Activated CD4-positive, CD25-positive, alpha-beta regulatory T cell treated with anti-CD3 and anti-CD28 coated beads, Interleukin-2, amount 50 U/mL, for 24 hours (primary cell): ENCODE measurements around the gene BRD7.

Source experiments
- ATAC-seq, 2 donors: fragments of 150-1000 bp; cut with Tn5 transposase; one replicate each; pipeline ENCODE4 v1.10.0; 2021; ENCODE audit warnings: mild to moderate bottlenecking in 1 of 2, moderate library complexity in 1 of 2

Gene BRD7

DNA sequence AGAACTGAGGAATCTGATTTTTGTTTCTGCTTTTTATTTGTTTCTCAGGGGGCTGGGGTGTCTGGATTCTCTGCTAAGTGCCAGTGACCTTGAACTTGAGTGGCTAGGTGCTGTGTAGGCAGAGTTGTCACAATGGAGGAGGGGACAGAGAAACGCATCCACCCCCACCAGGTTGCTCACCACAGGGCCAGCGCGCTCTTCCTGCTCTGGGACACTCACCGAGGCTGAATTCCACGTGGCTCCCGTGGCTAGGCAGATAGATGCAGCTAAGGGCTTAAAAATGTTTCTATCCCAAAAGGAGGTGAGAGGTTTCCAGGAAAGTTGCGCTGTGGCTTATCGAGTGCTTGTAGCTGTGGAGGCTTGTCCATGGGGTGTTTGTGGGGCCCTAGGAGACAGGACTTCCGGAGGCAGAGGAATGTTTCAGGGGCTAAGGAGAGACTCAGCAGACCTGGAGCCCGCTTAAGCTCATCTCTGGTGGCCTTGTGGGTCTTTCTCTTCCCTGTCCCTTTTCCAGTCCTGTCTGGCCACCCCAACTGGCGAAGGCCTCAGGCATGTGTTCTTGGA, 65.7 kb downstream of the BRD7 start:
- ATAC-seq = no peak

DNA sequence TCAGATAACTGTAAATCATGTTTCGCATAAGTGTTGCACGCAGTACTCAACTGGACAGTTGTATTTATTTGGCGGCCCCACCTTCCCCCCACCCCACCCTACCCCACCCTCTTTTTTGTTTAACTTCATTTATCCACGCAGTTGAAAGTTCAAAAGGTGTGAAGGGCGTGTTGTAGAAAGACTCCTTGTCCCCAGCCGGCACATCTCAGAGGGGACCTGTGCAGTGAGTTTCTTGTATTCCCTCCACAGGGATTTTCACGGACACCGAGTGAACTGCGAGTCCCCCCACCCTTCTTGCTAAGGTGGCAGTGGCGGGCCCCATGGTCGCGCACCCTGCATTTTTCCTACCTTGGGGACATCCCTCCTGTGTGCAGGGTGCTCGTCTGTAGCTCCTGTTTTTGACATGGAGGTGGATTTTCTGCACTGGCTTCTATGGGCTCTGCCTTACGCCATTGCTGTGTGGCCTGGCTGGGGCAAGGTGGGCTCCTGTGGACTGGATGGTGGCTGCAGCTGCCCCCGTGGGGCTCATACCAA, 66.2 kb downstream of the BRD7 start:
- no peak for ATAC-seq

DNA sequence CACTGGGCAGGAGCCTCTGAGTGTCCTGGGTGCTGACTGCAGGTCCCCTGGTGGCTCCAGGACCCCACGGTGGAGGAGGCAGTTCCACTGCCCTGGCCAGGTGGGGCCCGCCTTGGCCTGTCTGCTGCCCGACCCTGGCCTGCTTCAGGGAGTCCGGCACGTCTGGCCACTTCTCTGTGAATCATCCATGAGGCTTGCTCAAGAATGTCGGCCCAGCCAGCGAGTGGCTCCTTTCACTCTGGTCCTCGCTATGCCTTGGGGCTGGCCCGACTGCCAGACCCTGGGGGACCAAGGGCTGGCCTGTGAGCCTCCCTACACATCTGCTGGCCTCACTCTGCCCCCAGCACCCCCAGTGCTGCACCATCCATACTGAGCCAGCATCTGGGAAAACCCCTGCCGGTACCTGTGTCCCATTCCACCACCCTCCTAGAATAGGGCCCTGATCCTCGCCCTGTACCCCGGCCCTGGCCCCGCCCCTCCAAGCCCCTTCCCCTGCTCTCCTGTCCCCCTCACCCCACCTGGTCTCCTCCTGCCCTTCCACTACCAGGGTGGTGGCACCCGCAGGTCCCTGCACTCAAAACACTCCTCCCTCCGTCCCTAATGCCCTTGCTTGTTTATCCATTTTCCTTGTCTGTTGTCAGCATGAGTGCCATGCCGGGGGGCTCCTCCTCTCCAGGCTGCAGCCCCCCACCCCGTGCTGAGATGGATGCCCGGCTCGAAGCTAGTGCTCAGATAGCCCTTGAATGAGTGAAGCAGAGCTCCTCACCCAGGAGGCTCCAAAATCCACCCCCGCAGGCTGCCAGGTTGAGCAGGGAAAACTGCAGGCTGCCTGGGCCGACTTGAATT, 66.9 kb downstream of the BRD7 start:
- no peak for ATAC-seq

DNA sequence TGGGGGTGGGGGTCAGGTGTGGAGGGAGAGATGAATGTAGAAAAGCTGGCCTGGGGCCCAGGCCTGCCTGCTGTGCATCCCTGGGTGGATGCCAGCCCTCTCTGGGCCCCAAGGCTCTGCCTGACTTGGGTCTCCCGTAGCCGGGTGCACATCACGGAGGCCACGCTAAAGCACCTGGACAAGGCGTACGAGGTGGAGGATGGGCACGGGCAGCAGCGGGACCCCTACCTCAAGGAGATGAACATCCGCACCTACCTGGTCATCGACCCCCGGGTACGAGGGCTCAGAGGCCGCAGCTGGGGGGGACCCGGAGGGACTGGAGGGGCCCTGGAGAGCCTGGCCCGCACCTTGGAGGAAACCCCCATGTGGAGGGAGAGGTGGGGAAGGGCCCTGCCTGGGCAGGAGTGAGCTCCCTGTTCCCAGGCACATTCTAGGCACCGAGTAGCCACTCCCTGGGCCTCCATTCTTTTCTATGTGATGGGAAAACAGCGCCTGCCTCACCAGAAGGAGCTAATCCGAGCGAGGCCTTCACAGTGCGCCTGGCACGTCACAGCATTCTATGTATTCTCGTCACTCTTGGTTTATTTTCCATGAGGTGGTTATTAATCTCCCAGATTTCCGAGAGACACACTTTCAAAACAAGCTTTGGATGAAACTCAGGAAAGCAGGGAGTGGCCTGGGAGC, 67.7 kb downstream of the BRD7 start:
- ATAC-seq = no peak

DNA sequence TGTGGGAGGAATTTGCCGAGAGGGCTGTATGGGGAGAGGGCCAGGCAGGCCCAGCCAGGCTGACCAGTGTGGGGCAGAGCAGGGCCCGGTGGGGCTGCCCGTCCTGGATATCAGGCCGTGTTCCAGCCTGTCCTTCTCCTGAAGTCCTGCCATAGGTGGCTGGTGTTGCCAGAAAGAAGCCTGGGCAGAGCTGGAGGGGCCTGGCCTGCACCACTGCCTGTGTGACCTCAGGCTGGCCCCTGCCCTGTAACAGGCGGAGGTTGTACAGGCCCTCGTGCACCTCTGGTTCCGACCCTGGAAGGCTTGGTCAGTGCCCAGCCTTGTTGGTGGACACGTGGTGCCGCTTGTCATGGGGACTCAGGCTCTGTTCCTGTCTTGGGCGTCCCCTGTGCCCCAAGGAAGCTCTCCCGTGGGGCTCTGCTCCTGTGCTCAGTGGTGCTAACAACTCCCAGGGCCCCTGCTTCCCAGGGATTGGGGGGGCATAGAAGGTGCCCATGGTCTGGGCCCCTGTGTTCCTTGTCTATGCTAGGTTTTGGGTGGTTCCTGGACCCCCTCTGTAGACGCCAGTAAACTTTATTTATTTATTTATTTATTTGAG, 69.2 kb downstream of the BRD7 start:
- ATAC-seq = no peak

DNA sequence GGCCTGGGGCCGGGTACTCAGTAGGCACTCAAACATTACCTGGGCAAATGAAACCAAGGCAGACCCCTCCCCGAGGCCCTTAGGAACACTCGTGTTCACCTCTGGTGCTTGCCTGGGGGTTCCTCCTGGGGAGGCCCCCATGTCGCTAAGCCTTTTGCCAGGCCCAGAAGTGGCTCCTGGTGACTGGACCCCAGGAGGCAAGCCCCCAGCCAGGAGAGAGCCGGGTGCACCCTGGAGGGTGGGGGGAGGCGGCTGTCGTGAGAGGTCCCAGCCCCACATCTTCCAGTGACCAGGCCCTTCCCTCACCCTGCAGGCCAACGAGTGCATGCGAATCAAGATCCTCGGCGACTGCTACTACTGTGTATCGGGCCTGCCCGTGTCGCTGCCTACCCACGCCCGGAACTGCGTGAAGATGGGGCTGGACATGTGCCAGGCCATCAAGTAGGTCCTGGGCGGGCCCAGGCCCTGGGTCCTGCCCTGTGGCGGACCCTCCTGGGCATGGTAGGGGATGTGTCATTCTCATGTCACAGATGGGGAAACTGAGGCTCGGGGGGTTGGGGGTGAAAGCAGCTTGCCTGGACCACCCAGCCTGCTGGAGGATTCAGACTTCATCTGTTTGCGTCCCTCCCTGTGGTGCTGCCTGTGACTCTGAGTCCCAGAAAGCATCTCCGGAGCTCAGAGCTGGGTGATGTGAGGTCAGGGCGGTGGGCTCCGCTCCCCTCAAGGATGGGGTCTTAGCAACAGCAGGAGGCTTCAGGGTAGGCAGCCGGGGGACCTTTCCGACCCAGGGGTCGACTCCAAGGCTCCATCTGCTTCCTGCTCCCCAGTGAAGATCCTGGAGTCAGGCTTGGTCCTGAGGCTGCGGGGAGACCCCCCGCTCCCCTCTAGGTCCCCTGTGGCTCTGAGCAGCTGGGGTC, 69.9 kb downstream of the BRD7 start:
- no peak for ATAC-seq

DNA sequence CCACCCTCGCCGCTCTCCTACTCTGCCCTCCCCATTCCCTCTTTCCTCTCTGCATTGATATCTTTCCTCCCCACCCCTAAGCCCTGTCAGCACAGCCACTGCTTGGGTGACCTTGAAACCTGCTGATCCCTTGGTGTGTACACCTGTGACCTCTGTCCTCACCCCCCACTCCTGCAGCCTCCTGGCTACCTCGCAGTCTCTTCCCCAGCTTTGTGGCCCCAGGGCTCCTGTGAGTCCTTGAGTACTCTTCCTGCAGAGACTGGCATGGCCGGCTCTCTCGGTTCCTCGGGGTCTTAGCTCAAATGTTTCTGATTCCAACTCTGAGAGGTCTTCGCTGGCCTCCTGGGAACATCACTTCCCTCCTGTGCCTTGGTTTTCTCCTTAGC, 70.7 kb downstream of the BRD7 start:
- no peak for ATAC-seq

DNA sequence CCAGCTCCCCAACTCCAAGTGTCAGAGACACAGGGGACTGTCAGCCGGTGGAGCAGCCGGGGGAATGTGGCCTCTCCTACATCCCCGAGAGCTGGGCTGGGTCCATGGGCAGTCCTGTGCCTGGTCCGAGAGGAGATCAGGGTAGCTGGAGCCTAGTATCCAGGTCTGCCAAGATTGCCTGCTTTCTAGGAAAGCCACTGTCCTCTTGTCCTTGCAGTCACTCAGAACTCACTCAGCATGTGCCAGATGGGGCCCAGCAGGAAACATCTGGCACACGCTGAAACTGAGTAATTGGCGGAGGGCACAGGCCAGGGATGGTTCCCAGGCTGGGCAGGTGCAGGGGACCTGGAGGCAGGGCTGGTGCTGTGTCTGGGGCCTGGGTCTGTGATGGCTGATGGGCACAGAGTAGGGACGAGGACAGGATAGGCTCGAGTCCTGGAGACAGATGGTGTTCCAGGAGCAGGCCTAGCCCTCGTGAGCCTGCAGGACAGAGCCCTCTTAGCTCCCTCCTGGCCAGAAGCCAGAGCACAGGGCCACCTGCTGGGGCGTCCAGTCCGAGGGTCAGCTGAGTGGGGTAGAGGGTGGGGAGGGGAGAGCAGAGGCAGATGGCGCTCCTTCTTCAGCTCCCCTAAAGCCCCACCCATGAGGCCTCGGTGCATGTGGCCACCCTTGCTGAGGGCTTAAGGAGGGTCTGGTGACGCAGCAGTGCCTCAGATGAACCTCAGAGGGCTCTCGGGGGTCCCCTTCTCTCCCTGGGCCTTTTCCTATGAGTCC, 71.3 kb downstream of the BRD7 start:
- ATAC-seq = no peak

DNA sequence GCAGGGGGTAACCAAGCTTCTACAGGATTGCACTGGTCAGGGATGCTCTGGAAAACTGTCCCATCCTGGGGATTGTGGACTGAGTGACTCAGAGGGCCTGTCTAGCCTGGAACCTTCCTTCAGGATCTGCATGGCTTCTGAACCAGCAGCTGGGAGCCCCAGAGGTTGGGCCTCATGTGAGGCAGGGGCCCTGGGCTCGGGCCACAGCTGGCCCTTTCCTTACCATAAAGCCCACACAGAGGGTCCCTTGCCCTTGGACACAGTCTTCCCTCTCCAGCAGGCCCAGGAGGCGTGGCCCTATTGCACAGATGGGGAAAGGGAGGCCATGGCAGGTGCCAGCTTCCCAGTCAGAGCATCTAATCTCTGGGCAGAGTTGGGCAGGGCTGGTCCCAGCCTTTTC, 72.0 kb downstream of the BRD7 start:
- no peak for ATAC-seq

DNA sequence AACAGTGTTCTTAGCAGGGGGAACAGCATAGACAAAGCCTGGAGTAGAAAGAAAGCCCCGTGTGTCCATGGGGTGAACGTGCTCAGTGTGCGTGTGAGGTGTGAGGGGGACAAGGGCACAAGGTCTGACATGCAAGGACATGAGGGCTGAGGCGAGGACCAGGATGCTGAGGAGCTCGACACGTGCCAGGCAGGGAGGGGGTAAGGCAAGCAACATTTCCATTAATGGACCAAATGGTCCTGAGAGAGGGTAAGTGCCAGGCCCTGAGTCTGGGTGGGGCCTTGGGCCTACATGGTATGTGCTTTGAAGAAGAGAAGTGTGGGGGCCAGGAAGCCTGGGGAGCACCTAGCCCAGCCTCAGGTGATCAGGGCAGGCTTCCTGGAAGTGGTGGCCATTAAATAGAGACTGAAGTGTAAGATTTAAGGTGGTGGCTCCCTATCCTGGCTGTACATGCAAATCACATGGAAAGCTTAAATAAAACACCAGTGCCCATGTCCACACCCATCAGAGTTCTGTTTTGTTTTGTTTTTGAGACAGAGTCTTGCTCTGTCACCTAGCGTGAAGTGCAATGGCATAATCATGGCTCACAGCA, 73.2 kb downstream of the BRD7 start:
- no peak for ATAC-seq

DNA sequence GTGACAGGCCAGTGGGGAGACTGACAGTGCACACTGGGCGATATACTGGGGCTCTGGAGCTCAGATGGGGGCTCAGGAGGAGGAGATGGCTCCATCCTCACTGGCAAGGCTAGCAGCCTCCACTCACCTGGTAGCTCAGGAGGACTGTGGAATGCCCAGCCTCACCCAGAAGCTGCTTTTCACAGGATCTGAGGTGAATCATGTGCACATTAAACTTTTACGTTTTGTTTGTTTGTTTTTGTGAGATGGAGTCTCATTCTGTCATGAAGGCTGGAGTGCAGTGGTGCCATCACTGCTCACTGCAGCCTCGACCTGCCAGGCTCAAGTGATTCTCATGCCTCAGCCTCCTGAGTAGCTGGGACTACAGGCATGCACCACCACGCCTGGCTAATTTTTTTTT, 73.8 kb downstream of the BRD7 start:
- no peak for ATAC-seq

DNA sequence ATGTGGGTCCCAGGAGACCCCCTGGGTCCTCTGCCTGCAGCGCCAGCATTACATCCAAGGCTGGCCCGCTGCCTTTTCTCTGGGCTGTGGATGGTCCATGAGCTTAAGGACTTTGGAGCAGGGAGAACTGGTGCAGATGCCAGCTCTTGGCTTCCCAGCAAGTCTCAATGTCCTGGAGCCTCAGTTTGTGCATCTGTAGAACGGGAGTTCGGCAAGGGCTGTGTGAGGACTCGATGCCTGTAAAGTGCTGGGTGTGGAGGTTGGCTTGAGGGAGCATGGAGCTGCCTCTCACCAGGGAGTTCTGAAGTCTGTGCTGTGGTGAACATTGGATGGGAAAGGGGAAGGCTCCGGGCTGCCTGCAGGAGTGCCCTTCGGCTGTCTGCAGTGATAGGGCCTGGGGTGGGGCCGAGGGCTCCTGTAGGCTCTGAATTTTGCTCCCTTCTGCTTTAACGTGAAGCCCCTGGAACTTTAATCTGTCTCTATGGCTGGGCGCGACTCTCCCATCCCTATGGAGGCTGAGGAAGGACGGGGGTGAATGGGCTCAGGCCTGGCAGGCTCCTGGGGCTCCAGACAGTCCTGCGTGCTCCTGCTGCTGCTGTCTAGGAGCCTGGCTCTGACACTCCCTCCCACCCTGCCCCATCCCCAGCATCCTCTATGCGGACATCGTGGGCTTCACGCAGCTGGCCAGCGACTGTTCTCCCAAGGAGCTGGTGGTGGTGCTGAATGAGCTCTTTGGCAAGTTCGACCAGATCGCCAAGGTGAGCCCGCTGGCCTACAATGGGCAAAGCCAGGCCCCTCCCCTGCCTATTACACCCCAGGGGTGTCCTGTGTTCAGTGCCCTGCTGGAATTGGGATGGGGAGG, 74.6 kb downstream of the BRD7 start:
- ATAC-seq = no peak

DNA sequence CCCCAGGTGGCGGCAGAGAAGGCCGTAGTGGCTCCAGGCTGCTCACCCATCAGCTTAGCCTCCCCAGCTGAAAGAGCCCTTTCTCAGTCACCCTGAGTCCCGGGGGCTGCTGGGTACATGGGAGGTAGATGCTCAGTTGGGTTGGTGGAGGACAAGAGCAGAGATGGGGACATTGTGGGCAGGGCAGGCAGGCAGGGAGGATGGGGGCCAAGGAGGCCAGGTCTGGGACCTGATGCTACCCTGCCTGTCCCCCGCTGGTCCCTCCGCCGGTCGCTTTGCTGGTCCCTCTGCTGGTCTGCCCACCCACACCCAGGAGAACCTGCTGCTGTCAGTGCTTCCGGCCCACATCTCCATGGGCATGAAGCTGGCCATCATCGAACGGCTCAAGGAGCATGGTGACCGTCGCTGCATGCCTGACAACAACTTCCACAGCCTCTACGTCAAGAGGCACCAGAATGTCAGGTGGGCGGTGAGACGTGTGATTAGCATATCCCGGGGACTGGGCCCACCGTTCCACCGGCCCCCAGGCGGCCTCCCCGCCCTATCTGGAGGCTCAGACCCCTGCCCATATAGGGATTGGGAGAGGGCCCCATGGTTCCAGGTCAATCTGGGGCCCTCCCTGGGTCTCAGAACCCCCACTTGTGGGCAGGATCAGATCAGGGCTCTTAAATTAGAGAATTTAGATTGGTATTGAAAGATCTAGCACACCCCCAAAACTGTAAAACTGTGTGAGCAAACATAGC, 75.6 kb downstream of the BRD7 start:
- no peak for ATAC-seq

DNA sequence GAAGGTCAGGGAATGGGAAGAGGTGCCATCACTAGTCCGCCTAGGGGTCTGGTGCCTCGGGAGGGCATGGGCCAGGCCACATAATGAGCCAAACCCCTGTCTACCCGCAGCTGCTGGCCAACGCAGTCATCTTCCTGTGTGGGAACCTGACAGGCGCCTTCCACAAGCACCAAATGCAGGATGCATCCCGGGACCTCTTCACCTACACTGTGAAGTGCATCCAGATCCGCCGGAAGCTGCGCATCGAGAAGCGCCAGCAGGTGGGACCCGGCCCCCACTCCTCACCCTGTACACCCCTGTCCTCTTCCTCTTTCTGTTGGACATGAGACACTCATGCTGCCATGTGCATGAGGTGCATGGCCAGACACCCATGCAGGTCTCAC, 76.2 kb downstream of the BRD7 start:
- ATAC-seq = no peak

DNA sequence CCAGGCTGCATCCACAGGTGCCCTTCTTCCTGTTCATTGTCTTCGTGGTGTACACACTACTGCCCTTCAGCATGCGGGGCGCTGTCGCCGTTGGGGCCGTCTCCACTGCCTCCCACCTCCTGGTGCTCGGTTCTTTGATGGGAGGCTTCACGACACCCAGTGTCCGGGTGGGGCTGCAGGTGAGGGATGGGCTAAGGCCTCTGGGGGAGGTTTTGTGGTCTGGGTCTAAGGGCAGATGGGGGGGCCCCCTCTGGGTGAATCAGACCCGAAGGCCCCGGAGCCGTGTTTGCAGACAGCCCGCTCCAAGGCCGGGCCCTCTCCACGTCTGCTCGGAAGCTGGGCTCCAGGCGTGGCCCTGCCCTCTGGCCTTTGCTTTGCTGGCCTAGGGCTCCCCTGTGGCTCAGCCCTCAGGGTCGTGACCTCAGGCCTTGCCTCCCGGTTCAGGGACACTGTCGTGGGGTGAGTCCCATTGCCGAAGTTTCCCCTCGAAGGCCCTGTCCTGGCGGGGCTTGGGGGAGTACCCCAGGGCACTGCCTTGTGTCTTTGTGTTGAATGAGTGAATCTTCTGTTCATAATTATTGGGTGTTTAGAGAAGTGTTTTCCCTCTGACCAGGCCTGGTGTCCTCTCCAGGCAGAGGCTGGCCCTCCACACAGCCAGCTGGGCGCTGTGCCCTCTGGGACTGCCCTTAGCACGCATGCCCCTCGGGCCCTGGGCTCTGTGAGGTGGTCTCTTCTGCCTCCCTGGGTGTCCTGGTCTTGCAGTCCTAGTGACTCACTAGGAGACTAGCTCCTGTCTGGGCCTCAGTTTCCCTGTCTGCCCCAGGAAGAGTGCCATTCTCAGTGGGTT, 76.8 kb downstream of the BRD7 start:
- ATAC-seq = no peak

DNA sequence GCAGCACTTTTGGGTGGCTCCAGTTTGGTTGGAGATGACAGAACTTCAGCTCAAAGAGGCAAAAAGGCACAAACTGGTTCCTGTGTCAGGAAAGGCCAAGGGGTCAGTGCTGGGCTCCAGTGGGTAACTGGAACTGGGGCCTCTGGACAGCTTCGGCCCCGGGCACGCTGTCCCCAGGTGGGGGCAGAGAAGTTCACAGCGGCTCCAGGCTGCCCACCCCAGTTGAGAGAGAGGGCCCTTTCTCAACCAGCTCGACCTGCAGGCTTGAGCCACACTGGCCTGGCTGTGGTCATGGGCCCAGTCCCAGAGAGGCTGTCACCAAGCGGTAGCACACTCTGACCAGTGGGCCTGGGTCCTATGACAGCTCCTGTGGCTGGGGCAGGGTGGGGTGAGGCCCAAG, 77.9 kb downstream of the BRD7 start:
- ATAC-seq = no peak

DNA sequence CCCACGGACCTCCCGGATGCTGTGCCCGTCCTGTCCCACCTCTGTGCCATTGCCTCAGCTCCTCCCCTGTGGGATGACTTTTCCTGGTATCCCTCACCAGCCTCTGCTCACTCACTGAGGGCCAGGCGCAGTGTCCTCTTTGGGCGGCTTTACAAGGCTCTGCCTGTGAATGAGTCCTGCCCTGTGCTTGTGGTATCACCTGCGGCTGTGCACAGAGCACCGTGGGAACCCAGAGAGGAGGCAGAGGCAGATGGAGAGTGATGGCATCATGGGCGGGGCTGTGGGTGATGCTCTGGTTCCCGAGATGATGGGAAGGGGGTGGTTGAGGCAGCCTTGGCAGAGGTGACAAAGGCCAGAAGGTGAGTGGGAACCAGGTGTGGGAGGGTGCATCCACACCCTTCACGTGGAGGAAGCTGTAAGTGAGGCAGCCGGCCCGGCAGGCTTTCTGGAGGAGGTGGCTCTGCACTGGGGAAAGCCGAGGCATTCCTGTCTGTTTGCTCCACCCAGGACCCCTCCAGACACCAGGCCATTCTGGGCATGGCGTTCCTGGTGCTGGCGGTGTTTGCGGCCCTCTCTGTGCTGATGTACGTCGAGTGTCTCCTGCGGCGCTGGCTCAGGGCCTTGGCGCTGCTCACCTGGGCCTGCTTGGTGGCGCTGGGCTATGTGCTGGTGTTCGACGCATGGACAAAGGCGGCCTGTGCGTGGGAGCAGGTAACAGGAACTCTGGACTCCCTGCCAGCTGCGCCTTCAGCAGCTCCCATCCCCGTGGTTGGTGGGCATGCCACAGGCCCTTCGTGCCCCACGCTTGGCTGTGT, 78.6 kb downstream of the BRD7 start:
- no peak for ATAC-seq

DNA sequence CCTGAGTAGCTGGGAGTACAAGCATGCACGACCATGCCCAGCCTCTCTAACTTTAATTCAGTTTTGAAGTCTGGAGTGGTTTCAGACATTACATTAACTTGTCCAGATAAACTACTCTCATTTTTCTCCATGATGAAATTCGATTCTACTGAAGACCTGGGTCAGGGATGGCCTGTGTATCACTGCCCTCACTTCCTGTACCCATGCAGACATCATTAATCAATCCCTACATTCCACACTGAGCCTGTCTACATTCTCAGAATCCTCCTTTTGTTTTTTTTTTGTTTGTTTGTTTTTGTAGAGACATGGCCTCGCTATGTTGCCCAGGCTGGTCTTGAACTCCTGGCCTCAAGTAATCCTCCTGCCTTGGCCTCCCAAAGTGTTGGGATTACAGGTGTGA, 79.9 kb downstream of the BRD7 start:
- no peak for ATAC-seq
